Astrocyte of the spinal cord (primary cell): Measurements from ENCODE around the gene KCNT2.

ENCODE experiments used
- DNase-seq: peaks from one replicate; pipeline ENCODE4 v3.0.0; 2011; ENCODE audit warnings: low read depth, low spot score
- H3K4me3 ChIP-seq: 2 replicates; pipeline ENCODE4 v1.5.1; 2011; ENCODE audit warnings: low read depth, mild to moderate bottlenecking, low read length, moderate library complexity
- CTCF ChIP-seq: IDR thresholded peaks from 2 replicates; pipeline ENCODE4 v1.5.1; 2012; ENCODE audit warnings: low read depth, mild to moderate bottlenecking, low read length, inconsistent platforms
- in situ Hi-C: cut with HindIII; loops from 2 replicates; pipeline ENCODE4 v1.10.0; 2017; ENCODE audit warnings: low sequenced_read_pairs

The KCNT2 gene

GRCh38 chr1:196361112-196361714, 247.0 kb downstream of the KCNT2 start:
- no peak for TF ChIP-seq CTCF
- no peak overlapping the region for H3K4me3 ChIP-seq
- in situ Hi-C loops: no loop called here
- DNase-seq: no peak

- no peak for TF ChIP-seq CTCF
- DNase-seq: no peak
- H3K4me3 ChIP-seq: no peak overlapping the region
- in situ Hi-C loops: no loop called here
Observed at GRCh38 chr1:196357913-196358312, 250.3 kb downstream of the KCNT2 start.

- TF ChIP-seq CTCF: peak; percentile 60
- DNase-seq: peak; percentile 50
- no peak overlapping the region for H3K4me3 ChIP-seq
- in situ Hi-C loops: no loop called here
Observed at GRCh38 chr1:196355206-196355786, 252.9 kb downstream of the KCNT2 start.

GRCh38 chr1:196344453-196344852, 263.8 kb downstream of the KCNT2 start:
- in situ Hi-C loops: no loop called here

GRCh38 chr1:196324345-196324744, 283.9 kb downstream of the KCNT2 start:
- DNase-seq: peak; percentile 7
- in situ Hi-C loops: no loop called here
- no peak for TF ChIP-seq CTCF
- no peak overlapping the region for H3K4me3 ChIP-seq

More at GRCh38 chr1:196344453-196344852, 263.8 kb downstream of the KCNT2 start:
- H3K4me3 ChIP-seq: no peak overlapping the region
- DNase-seq: no peak
- no peak for TF ChIP-seq CTCF

GRCh38 chr1:196323869-196324268, 284.4 kb downstream of the KCNT2 start:
- DNase-seq: no peak
- TF ChIP-seq CTCF: no peak
- in situ Hi-C loops: no loop called here
- no peak overlapping the region for H3K4me3 ChIP-seq
